Bladder microvascular endothelial cell (primary cell): Measurements from ENCODE around the gene DYNC1H1. TPM values are rescaled to one million over a fixed set of nuclear protein-coding genes. Genes with fewer than 3 reads are reported as not detected.

Experiments used
- total RNA-seq: library from RNA; depleted of rRNA; stranded (reverse); fragments of >200 nt; gene quantifications from 2 replicates; pipeline ENCODE4 v1.2.3, GENCODE V29; 2014

The DYNC1H1 gene
- 313 and 1,162 TPM in 2 replicates for total RNA-seq

GRCh38 chr14:101964297-101965180 is at the start of gene DYNC1H1:
Gene DYNC1H1 (plus strand): TSS chr14:101964573. CDS start chr14:101964692, 119 bp downstream.

GRCh38 chr14:102086972-102087761 is 122.8 kb downstream of the DYNC1H1 start, which contains the start of gene HSP90AA1:
Gene HSP90AA1 (minus strand): TSS chr14:102087044. CDS start chr14:102086378, 666 bp downstream.

Other genes with a start within 250 kb of the DYNC1H1 start
- gene PPP2R5C, start 202.9 kb upstream of the DYNC1H1 start, total RNA-seq, result 44.4 and 62.9 TPM in 2 replicates
- 243 and 433 TPM in 2 replicates for gene HSP90AA1, start 122.5 kb downstream of the DYNC1H1 start, total RNA-seq
- 12.8 and 16.7 TPM in 2 replicates for gene WDR20, start 175.3 kb downstream of the DYNC1H1 start, total RNA-seq